Measurements from ENCODE around the gene FLT3. TPM values are rescaled to one million over a fixed set of nuclear protein-coding genes. Genes with fewer than 3 reads are reported as not detected.

The FLT3 gene
- total and polyA plus RNA-seq, 2 donors (not counting 1 experiment from before 2014, with no cell fraction given) = 0.13 to 0.42 TPM

DNA sequence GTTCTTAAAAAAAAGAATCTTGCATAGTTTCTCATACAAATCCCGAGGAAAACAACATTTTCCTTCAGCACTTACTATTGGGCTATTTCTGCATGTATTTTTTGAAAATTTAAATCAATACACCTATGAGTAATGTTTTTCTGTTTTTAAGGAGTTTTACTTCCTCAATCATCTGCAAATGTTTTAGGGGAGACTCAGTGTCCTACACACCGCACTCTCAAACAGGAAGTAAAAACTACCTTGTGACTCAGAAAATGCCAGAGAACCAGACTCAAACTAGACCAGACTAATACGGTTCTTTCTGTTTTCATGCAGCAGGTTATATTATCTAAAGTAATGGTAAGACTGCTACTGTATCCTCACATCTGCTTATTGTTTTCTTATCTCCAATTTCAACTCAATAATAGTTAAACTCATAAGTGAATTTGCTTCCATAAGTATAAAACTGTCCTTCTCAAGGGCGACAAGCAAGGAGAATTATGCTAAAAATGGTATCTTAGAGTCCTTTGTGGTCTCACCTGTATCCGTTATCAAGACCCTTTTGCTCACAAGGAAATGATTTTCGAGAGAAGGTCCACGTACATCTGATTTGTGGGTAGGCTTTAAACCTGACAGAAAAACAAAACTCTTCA, 52.5 kb downstream of the FLT3 start:
- Mint-ChIP-seq H3K4me3 (peak overlapping the region; percentile 76), H3K27me3 (no peaks in the 10 kb centered on the region), H3K27ac (peak overlapping the region; percentile 95), H3K9me3 (ENCODE audit: insufficient read depth) (no peaks in the 10 kb centered on the region), H3K4me1 (peaks cover 56% of the 10 kb centered on the region)
- ATAC-seq (ENCODE audit: low read depth) = peak; percentile 92
- no peak for TF ChIP-seq EZH2 (IDR thresholded peaks at IDR 0.05; ENCODE audit: borderline replicate concordance, insufficient read depth, low read depth, low read length, poor library complexity, severe bottlenecking)
- TF ChIP-seq, protein P1, sequence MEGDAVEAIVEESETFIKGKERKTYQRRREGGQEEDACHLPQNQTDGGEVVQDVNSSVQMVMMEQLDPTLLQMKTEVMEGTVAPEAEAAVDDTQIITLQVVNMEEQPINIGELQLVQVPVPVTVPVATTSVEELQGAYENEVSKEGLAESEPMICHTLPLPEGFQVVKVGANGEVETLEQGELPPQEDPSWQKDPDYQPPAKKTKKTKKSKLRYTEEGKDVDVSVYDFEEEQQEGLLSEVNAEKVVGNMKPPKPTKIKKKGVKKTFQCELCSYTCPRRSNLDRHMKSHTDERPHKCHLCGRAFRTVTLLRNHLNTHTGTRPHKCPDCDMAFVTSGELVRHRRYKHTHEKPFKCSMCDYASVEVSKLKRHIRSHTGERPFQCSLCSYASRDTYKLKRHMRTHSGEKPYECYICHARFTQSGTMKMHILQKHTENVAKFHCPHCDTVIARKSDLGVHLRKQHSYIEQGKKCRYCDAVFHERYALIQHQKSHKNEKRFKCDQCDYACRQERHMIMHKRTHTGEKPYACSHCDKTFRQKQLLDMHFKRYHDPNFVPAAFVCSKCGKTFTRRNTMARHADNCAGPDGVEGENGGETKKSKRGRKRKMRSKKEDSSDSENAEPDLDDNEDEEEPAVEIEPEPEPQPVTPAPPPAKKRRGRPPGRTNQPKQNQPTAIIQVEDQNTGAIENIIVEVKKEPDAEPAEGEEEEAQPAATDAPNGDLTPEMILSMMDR (IDR thresholded peaks at IDR 0.05) = no peak
- CTCF ChIA-PET = interaction anchor here (0.9 to 1.0 kb wide), 2 partner anchors 50 to 90 kb away, joined by 3 to 4 read pairs; partner anchors contain the start of gene PAN3
- peak; percentile 84 for DNase-seq
- Histone ChIP-seq H3K4me3 (ENCODE audit: control extremely low read depth in 1 of 5, extremely low read depth in 1 of 5, insufficient read depth in 1 of 5, low read depth in 2 of 5, low read length in 4 of 5) (peak overlapping the region in 3 of 5 experiments; percentile 22 to 33 (median 23)), H3K9me3 (ENCODE audit: control extremely low read depth in 1 of 3, control insufficient read depth in 2 of 3, insufficient read depth in 1 of 3, low read length in 2 of 3) (peaks cover 0 to 4% (median 2%) of the 10 kb centered on the region in 3 donors), H3K4me2 (replicated peaks; ENCODE audit: low read depth, low read length, poor library complexity, severe bottlenecking) (peak overlapping the region; percentile 62), H3K79me2 (ENCODE audit: control insufficient read depth, insufficient read depth, low read length) (no peaks in the 10 kb centered on the region), H3K27ac (ENCODE audit: low read length in 2 of 2) (peak overlapping the region; percentile 89 to 97), H3K4me1 (ENCODE audit: control insufficient read depth in 2 of 2, insufficient read depth in 2 of 2, low read length in 2 of 2) (peaks cover 57 to 67% of the 10 kb centered on the region in 2 donors), H3K36me3 (replicated peaks in 1 of 2; ENCODE audit: control extremely low read depth in 1 of 2, control insufficient read depth in 1 of 2, extremely low read depth in 1 of 2, insufficient read depth in 2 of 2, low read length in 1 of 2) (no peaks in the 10 kb centered on the region), H3K27me3 (replicated peaks in 1 of 4; ENCODE audit: control extremely low read depth in 1 of 4, control insufficient read depth in 3 of 4, insufficient read depth in 4 of 4, low read length in 3 of 4) (no peaks in the 10 kb centered on the region), H2AFZ (ENCODE audit: insufficient read depth, low read depth, low read length, poor library complexity, severe bottlenecking) (peak overlapping the region; percentile 53), H3K9ac (ENCODE audit: low read length) (peak overlapping the region; percentile 53), H4K20me1 (ENCODE audit: control insufficient read depth, insufficient read depth, low read length, poor library complexity, severe bottlenecking) (no peaks in the 10 kb centered on the region)
- POLR2A ChIA-PET = no interaction called here
- WGBS (ENCODE audit: insufficient coverage) = no CpG with 5 or more reads among the region's 7 CpGs
- intact Hi-C loops (cut with micrococcal nuclease) = loop anchor here (1.0 to 10.0 kb wide), 8 partner anchors 36 to 783 kb away; partner anchors contain the start of genes FLT3, PAN3 and POMP

DNA sequence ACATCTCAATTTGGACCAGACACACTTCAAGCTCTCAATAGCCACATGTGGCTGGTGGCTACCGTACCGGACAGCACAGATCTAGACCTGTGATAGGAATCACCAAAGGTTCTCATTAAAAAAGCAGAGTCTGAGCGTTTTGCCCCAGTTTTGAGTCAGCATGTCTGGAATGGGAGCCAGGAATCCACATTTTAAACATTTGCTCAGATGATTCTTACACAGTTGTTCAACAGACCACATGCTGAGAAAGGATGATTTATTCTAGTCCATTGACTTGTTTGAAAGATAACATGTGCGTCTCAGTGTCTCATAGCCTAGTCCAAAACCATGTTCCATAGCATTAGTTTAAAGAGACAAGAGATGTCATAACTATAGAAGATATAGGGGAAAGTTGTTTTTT, 53.4 kb downstream of the FLT3 start:
- Mint-ChIP-seq H3K4me1 (peaks cover 64% of the 10 kb centered on the region), H3K27me3 (no peaks in the 10 kb centered on the region), H3K9me3 (ENCODE audit: insufficient read depth) (no peaks in the 10 kb centered on the region), H3K27ac (peak overlapping the region; percentile 83), H3K4me3 (peak overlapping the region; percentile 40)
- peaks cover 62 to 71% of the 10 kb centered on the region in 2 donors for H3K4me1 ChIP-seq (ENCODE audit: control insufficient read depth in 2 of 2, insufficient read depth in 2 of 2, low read length in 2 of 2)
- ATAC-seq (ENCODE audit: low read depth) (no peak), DNase-seq (no peak)
- POLR2A ChIA-PET = no interaction called here
- no peaks in the 10 kb centered on the region for H3K36me3 ChIP-seq (replicated peaks in 1 of 2; ENCODE audit: control extremely low read depth in 1 of 2, control insufficient read depth in 1 of 2, extremely low read depth in 1 of 2, insufficient read depth in 2 of 2, low read length in 1 of 2)
- no peaks in the 10 kb centered on the region for H4K20me1 ChIP-seq (ENCODE audit: control insufficient read depth, insufficient read depth, low read length, poor library complexity, severe bottlenecking)
- intact Hi-C loops (cut with micrococcal nuclease) = loop anchor here (1.0 to 10.0 kb wide), 8 partner anchors 35 to 782 kb away; partner anchors contain the start of genes FLT3, PAN3 and POMP
- TF ChIP-seq, protein P1 (IDR thresholded peaks at IDR 0.05) = no peak
- TF ChIP-seq EZH2 (IDR thresholded peaks at IDR 0.05; ENCODE audit: borderline replicate concordance, insufficient read depth, low read depth, low read length, poor library complexity, severe bottlenecking) = no peak
- CTCF ChIA-PET = no interaction called here
- WGBS (ENCODE audit: insufficient coverage) = 90% methylated on average over 3 of the region's 4 CpGs
- no peak overlapping the region for H3K9ac ChIP-seq (ENCODE audit: low read length)
- peak overlapping the region; percentile 89 to 97 for H3K27ac ChIP-seq (ENCODE audit: low read length in 2 of 2)
- peaks cover 0 to 4% (median 2%) of the 10 kb centered on the region in 3 donors for H3K9me3 ChIP-seq (ENCODE audit: control extremely low read depth in 1 of 3, control insufficient read depth in 2 of 3, insufficient read depth in 1 of 3, low read length in 2 of 3)
- no peaks in the 10 kb centered on the region for H3K27me3 ChIP-seq (replicated peaks in 1 of 4; ENCODE audit: control extremely low read depth in 1 of 4, control insufficient read depth in 3 of 4, insufficient read depth in 4 of 4, low read length in 3 of 4)
- H3K79me2 ChIP-seq (ENCODE audit: control insufficient read depth, insufficient read depth, low read length) = no peaks in the 10 kb centered on the region
- no peak overlapping the region for H2AFZ ChIP-seq (ENCODE audit: insufficient read depth, low read depth, low read length, poor library complexity, severe bottlenecking)
- no peak overlapping the region for H3K4me3 ChIP-seq (ENCODE audit: control extremely low read depth in 1 of 5, extremely low read depth in 1 of 5, insufficient read depth in 1 of 5, low read depth in 2 of 5, low read length in 4 of 5)
- peak overlapping the region; percentile 62 for H3K4me2 ChIP-seq (replicated peaks; ENCODE audit: low read depth, low read length, poor library complexity, severe bottlenecking)
